IMR-90 (cell line): ENCODE data around the gene UGT1A10. TPM values are rescaled to one million over a fixed set of nuclear protein-coding genes. Genes with fewer than 3 reads are reported as not detected.

ENCODE experiments used
- ATAC-seq: fragments of 200-7000 bp; cut with Tn5 transposase; 2 replicates; pipeline ENCODE4 v1.9.1; 2020; ENCODE audit warnings: low read depth, mild to moderate bottlenecking, moderate library complexity
- BruUV-seq: library from RNA; stranded (reverse); fragments of 400-500 nt; replicated peaks from 2 replicates; lab custom pipeline; 2021; lab: Mats Ljungman, UMichigan
- CTCF ChIA-PET: fragments of 300-600 bp; formaldehyde crosslinking; extraction: SDS; loops from one replicate; lab custom pipeline; 2021; ENCODE audit warnings: antibody characterized with exemption; lab: Yijun Ruan, JAX
- POLR2A ChIA-PET: fragments of 300-600 bp; sonication (Branson Sonifier 250); formaldehyde crosslinking; loops from one replicate; lab custom pipeline; 2022; ENCODE audit warnings: antibody characterized with exemption; ENCODE audit not compliant: unreplicated experiment; lab: Charles Lee
- DNase-seq: peaks from one replicate; pipeline ENCODE4 v3.0.0; 2013
- H2AFZ ChIP-seq: replicated peaks from 2 replicates; pipeline ENCODE3; 2013; ENCODE audit warnings: low read length, mild to moderate bottlenecking; ENCODE audit not compliant: poor library complexity
- H2AK5ac ChIP-seq: 2 replicates; pipeline ENCODE4 v1.6.1; 2013; ENCODE audit warnings: low read depth, low read length, inconsistent platforms
- H2AK9ac ChIP-seq: replicated peaks from 2 replicates; pipeline ENCODE3; 2013; ENCODE audit warnings: mild to moderate bottlenecking, low read depth, low read length, moderate library complexity; ENCODE audit not compliant: poor library complexity
- H2BK120ac ChIP-seq: 2 replicates; pipeline ENCODE4 v1.6.1; 2013; ENCODE audit warnings: low read depth, low read length, inconsistent platforms
- H2BK15ac ChIP-seq: 3 replicates; pipeline ENCODE4 v1.6.1; 2013; ENCODE audit warnings: low read depth, low read length, inconsistent platforms
- H2BK20ac ChIP-seq: 2 replicates; pipeline ENCODE4 v1.6.1; 2013; ENCODE audit warnings: low read depth, mild to moderate bottlenecking, inconsistent platforms, low read length, moderate library complexity
- H2BK5ac ChIP-seq: 2 replicates; pipeline ENCODE4 v1.6.1; 2013; ENCODE audit warnings: mild to moderate bottlenecking, low read depth, low read length, inconsistent platforms; ENCODE audit not compliant: poor library complexity, severe bottlenecking
- H3K14ac ChIP-seq: replicated peaks from 2 replicates; pipeline ENCODE4 v1.6.1; 2013; ENCODE audit warnings: low read depth, low read length, inconsistent platforms
- H3K18ac ChIP-seq: 2 replicates; pipeline ENCODE4 v1.6.1; 2013; ENCODE audit warnings: low read depth, low read length, control low read depth
- H3K23ac ChIP-seq: 2 replicates; pipeline ENCODE4 v1.6.1; 2013; ENCODE audit warnings: low read depth, low read length, inconsistent platforms
- H3K27ac ChIP-seq: 2 replicates; pipeline ENCODE4 v1.5.1; 2013; ENCODE audit warnings: mild to moderate bottlenecking, control low read depth, low read length; ENCODE audit not compliant: insufficient read depth
- H3K27me3 ChIP-seq: 2 replicates; pipeline ENCODE4 v1.6.1; 2013; ENCODE audit warnings: low read length; ENCODE audit not compliant: control insufficient read depth, insufficient read depth
- H3K36me3 ChIP-seq: 2 replicates; pipeline ENCODE4 v1.6.1; 2013; ENCODE audit warnings: low read length, mixed read lengths; ENCODE audit not compliant: control insufficient read depth, insufficient read depth
- H3K4ac ChIP-seq: 2 replicates; pipeline ENCODE4 v1.6.1; 2013; ENCODE audit warnings: low read depth, low read length, inconsistent platforms
- H3K4me1 ChIP-seq: 2 replicates; pipeline ENCODE4 v1.6.1; 2013; ENCODE audit warnings: low read length, mixed read lengths; ENCODE audit not compliant: control insufficient read depth, insufficient read depth
- H3K4me2 ChIP-seq: 2 replicates; pipeline ENCODE4 v1.6.1; 2013; ENCODE audit warnings: low read depth, mild to moderate bottlenecking, control low read depth, low read length, moderate library complexity
- H3K4me3 ChIP-seq: 2 replicates; pipeline ENCODE4 v1.5.1; 2013; ENCODE audit warnings: low read depth, mild to moderate bottlenecking, control low read depth, low read length, moderate library complexity; ENCODE audit not compliant: insufficient read depth
- H3K56ac ChIP-seq: 2 replicates; pipeline ENCODE4 v1.6.1; 2013; ENCODE audit warnings: low read length, inconsistent platforms; ENCODE audit not compliant: insufficient read depth; ENCODE audit errors: extremely low read depth
- H3K79me1 ChIP-seq, 2 experiments: 2 replicates each; pipeline ENCODE4 v1.6.1; 2013; ENCODE audit warnings: low read length in 2 of 2, inconsistent platforms in 1 of 2, low read depth in 1 of 2
- H3K9ac ChIP-seq: 2 replicates; pipeline ENCODE4 v1.6.1; 2013; ENCODE audit warnings: low read depth, low read length, control low read depth
- H3K9me1 ChIP-seq: 2 replicates; pipeline ENCODE4 v1.6.1; 2013; ENCODE audit warnings: low read length, inconsistent platforms; ENCODE audit not compliant: insufficient read depth
- H3K9me3 ChIP-seq: 2 replicates; pipeline ENCODE4 v1.6.1; 2013; ENCODE audit warnings: low read length; ENCODE audit not compliant: control insufficient read depth, insufficient read depth
- H4K20me1 ChIP-seq: 2 replicates; pipeline ENCODE4 v1.6.1; 2013; ENCODE audit warnings: low read length, inconsistent platforms; ENCODE audit not compliant: insufficient read depth
- H4K5ac ChIP-seq: 2 replicates; pipeline ENCODE4 v1.6.1; 2013; ENCODE audit warnings: mild to moderate bottlenecking, low read depth, low read length, control low read depth
- H4K8ac ChIP-seq, 2 experiments: 2 replicates each; pipeline ENCODE4 v1.6.1; 2013; ENCODE audit warnings: low read depth in 2 of 2, low read length in 2 of 2, control low read depth in 1 of 2, inconsistent platforms in 1 of 2
- H4K91ac ChIP-seq: 2 replicates; pipeline ENCODE4 v1.6.1; 2013; ENCODE audit warnings: low read depth, low read length, inconsistent platforms; ENCODE audit not compliant: insufficient read depth
- CEBPB ChIP-seq: IDR thresholded peaks from 2 replicates; pipeline ENCODE4 v1.6.1; 2012; ENCODE audit warnings: low read depth, low read length, improper control_type of control experiment
- CTCF ChIP-seq: conservative IDR thresholded peaks from 2 replicates; pipeline ENCODE4 v1.5.1; 2012; ENCODE audit warnings: mild to moderate bottlenecking, low read depth, low read length, improper control_type of control experiment
- ELK1 ChIP-seq: fragments of 150-350 bp; IDR thresholded peaks from 2 replicates; pipeline ENCODE4 v1.6.1; 2016; ENCODE audit warnings: low read depth, mild to moderate bottlenecking, low read length, moderate library complexity, borderline replicate concordance
- FOS ChIP-seq: fragments of 150-350 bp; IDR thresholded peaks from 2 replicates; pipeline ENCODE4 v1.6.1; 2016; ENCODE audit warnings: low read depth, low read length
- MAFK ChIP-seq: IDR thresholded peaks from 2 replicates; pipeline ENCODE4 v1.6.1; 2012; ENCODE audit warnings: low read depth, low read length, improper control_type of control experiment
- POLR2A ChIP-seq: IDR thresholded peaks from 2 replicates; pipeline ENCODE4 v1.6.1; 2012; ENCODE audit warnings: mild to moderate bottlenecking, low read depth, low read length
- RAD21 ChIP-seq: IDR thresholded peaks from 2 replicates; pipeline ENCODE4 v1.6.1; 2012; ENCODE audit warnings: low read length, improper control_type of control experiment
- RFX5 ChIP-seq: IDR thresholded peaks from 2 replicates; pipeline ENCODE4 v1.8.0; 2012; ENCODE audit warnings: low read depth, mild to moderate bottlenecking, low read length, moderate library complexity
- WGBS, 2 experiments: methylation state at CpG; one replicate each; pipeline versions ENCODE4 v1.1.5 to v1.1.7; 2013; ENCODE audit warnings: missing lambda C conversion rate in 2 of 2; ENCODE audit not compliant: insufficient read length in 1 of 2; ENCODE audit errors: extremely low coverage in 2 of 2; 5-methylcytosine and 5-hydroxymethylcytosine counted together
- dilution Hi-C: fragments of 300-500 bp; cut with HindIII; formaldehyde crosslinking; loops from one replicate; pipeline ENCODE4 v1.14.3; 2018; ENCODE audit warnings: low sequenced_read_pairs; ENCODE audit not compliant: unreplicated experiment
- in situ Hi-C: fragments of 300-500 bp; cut with MboI; formaldehyde crosslinking; loops from 3 replicates; pipeline ENCODE4 v1.14.3; 2019; ENCODE audit warnings: low sequenced_read_pairs, inconsistent platforms, mixed read lengths
- intact Hi-C: fragments of 100-400 bp; cut with micrococcal nuclease; formaldehyde crosslinking; loops from 2 replicates; pipeline ENCODE4 v1.10.0; 2022
- polyA plus RNA-seq, 3 experiments: library from polyadenylated mRNA; depleted of rRNA; stranded (reverse); fragments of >200 nt; gene quantifications; 2 replicates each; pipeline ENCODE4 v1.2.3, GENCODE V29; 2012; ENCODE audit warnings: low replicate concordance in 1 of 3
- total RNA-seq: library from RNA; depleted of rRNA; stranded (reverse); fragments of >200 nt; gene quantifications from 2 replicates; pipeline ENCODE4 v1.2.3, GENCODE V29; 2012

UGT1A10 gene
- total and polyA plus RNA-seq, 2 of the 4 experiments (the other 2 are of a cell fraction), result not detected

GRCh38 chr2:233766416-233766815 lies 130.2 kb downstream of the UGT1A10 start:
- Histone ChIP-seq H3K4me1 (peaks cover 12% of the 10 kb centered on the region), H3K4me3 (no peak overlapping the region), H2AK9ac (no peak overlapping the region), H4K91ac (0 out of 2 replicates have a peak overlapping the region, but pooled peaks have one; percentile 21), H4K5ac (no peak overlapping the region), H3K9me1 (0 out of 2 replicates have a peak, but pooled peaks cover 5% of the 10 kb centered on the region), H2AFZ (no peak overlapping the region), H3K36me3 (no peaks in the 10 kb centered on the region), H3K4me2 (no peak overlapping the region), H3K9ac (no peak overlapping the region), H2AK5ac (peak overlapping the region; percentile 67), H4K8ac (0 out of 4 replicates have a peak overlapping the region, but pooled peaks of 1 of the 2 experiments have one; percentile 39), H2BK15ac (peak overlapping the region; percentile 67; the same call in 1 of the 3 replicates), H3K14ac (no peak overlapping the region), H3K23ac (no peak overlapping the region), H3K56ac (no peak overlapping the region), H4K20me1 (no peaks in the 10 kb centered on the region), H2BK120ac (no peak overlapping the region; the same call in 1 of the 2 replicates), H2BK20ac (no peak overlapping the region), H3K79me1 (no peaks in the 10 kb centered on the region), H3K18ac (no peak overlapping the region), H2BK5ac (no peak overlapping the region), H3K9me3 (no peaks in the 10 kb centered on the region), H3K27ac (no peak overlapping the region), H3K27me3 (no peaks in the 10 kb centered on the region), H3K4ac (0 out of 2 replicates have a peak overlapping the region, but pooled peaks have one; percentile 24)
- dilution Hi-C loops, result no loop called here
- BruUV-seq, result no TSS peak
- TF ChIP-seq ELK1, result no peak
- TF ChIP-seq FOS, result no peak
- no peak for TF ChIP-seq CEBPB
- no peak for TF ChIP-seq POLR2A
- TF ChIP-seq RFX5, result no peak
- no peak for TF ChIP-seq MAFK
- no peak for TF ChIP-seq CTCF
- TF ChIP-seq RAD21, result no peak
- ATAC-seq (no peak), DNase-seq (no peak)
- intact Hi-C loops, result no loop called here
- WGBS, 2 experiments, result no CpG with 5 or more reads among the region's 4 CpGs
- POLR2A ChIA-PET, result interaction anchor here (0.6 kb wide), 1 partner anchor 201 kb away, joined by 4 read pairs; no protein-coding TSS in a partner anchor
- in situ Hi-C loops, result no loop called here
- CTCF ChIA-PET, result no interaction called here
